ENCODE data around the gene DNAH8.
A peak's percentile ranks its signal among the peaks of the same experiment; 100 is the strongest.

The DNAH8 gene, protein sequence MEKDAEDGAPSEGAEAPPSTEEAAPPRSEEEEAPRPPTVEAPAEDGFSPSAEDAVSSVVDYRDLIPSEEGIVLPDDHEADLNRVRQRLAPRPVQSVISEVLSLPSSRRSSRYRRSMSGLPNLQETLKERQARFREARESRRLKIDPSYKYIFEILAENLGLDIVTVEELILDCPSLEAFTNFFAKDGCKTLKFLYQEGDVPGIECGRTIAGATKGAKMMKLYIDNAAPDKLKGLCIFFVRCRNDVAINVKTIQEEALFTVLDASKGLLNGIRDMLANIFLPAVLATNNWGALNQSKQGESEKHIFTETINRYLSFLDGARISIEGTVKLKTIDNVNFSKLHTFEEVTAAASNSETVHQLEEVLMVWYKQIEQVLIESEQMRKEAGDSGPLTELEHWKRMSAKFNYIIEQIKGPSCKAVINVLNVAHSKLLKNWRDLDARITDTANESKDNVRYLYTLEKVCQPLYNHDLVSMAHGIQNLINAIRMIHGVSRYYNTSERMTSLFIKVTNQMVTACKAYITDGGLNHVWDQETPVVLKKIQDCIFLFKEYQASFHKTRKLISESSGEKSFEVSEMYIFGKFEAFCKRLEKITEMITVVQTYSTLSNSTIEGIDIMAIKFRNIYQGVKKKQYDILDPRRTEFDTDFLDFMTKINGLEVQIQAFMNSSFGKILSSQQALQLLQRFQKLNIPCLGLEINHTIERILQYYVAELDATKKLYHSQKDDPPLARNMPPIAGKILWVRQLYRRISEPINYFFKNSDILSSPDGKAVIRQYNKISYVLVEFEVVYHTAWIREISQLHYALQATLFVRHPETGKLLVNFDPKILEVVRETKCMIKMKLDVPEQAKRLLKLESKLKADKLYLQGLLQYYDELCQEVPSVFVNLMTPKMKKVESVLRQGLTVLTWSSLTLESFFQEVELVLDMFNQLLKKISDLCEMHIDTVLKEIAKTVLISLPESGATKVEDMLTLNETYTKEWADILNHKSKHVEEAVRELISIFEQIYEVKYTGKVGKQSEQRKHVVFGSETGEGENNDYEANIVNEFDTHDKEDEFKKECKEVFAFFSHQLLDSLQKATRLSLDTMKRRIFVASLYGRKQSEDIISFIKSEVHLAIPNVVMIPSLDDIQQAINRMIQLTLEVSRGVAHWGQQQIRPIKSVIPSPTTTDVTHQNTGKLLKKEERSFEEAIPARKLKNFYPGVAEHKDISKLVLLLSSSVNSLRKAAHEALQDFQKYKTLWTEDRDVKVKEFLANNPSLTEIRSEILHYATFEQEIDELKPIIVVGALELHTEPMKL (N-terminal part only)

GRCh38 chr6:38715016-38715689 lies at the start of gene DNAH8:
DNAH8 (plus strand) TSS chr6:38715311; CDS start chr6:38722810, 7,499 bp downstream.
- peak; percentile 8 for DNase-seq (ENCODE audit: low read depth)

DNA sequence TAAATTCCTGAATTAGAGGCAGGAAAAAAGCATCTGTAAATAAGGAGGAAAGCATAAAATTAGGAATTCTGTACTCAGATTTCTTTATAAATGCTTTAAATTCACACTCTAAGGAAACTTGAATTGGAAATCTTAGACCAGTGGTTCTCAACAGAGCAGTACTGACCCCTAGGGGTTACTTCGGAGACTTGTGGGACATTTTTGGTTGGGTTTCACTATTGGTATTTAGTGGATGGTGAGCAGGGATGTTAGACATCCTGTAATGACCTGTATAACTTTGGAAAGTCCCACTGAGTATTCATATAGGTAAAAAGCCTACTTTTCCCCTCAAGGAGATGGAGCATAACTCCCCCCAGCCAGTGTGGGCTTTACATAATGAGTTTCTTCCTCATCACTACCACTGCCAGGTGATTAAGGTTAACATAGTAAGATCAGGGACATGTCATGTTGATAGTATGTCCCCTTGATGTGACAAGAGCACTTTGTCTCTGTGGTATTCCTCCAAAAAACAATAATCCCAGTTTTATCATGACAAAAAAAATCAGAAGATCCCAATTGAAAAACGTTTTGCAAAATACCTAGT lies 43.1 kb upstream of the DNAH8 start:
- peak; percentile 64 for DNase-seq (ENCODE audit: low read depth)

GRCh38 chr6:38673397-38674165 lies 41.5 kb upstream of the DNAH8 start:
- no peak for DNase-seq (ENCODE audit: low read depth)

GRCh38 chr6:38676236-38676973 lies 38.7 kb upstream of the DNAH8 start:
- no peak for DNase-seq (ENCODE audit: low read depth)

- DNase-seq (ENCODE audit: low read depth) = no peak
Observed at GRCh38 chr6:38676974-38677544, 38.1 kb upstream of the DNAH8 start.

DNA sequence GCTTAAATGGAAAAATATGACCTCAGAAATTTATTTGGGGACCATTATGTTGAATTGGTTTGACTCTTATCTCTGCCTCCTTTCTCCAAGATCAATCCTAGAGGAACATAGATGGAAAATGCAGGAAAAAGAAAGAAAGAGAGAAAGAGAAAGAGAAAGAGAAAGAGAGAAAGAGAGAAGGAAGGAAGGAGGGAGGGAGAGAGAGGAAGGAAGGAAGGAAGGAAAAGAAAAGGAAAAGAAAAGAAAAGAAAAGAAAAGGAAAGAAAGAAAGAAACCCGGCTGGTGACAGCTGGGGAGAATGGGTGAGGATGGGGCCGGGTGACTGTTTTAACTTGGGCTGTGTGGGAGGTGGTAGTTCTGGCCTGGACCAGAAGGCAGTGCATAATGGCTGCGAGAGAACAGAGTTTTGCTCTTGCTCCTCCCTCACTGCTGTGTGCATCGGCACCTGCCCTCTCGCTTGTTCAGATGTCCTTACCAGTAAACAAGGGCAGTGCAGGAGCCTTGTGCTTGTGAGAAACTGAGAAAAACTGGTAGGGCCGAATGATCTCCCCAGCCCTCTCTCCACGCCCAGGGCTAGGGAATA lies 36.8 kb upstream of the DNAH8 start:
- DNase-seq (ENCODE audit: low read depth) = no peak

- DNase-seq (ENCODE audit: low read depth) = no peak
Observed at GRCh38 chr6:38679668-38680067, 35.4 kb upstream of the DNAH8 start.

- DNase-seq (ENCODE audit: low read depth) = no peak
Observed at GRCh38 chr6:38681850-38682249, 33.3 kb upstream of the DNAH8 start.

GRCh38 chr6:38684237-38684636 lies 30.9 kb upstream of the DNAH8 start:
- DNase-seq (ENCODE audit: low read depth) = no peak

- DNase-seq (ENCODE audit: low read depth) = no peak
Observed at GRCh38 chr6:38684904-38685303, 30.2 kb upstream of the DNAH8 start.

GRCh38 chr6:38686270-38687042 lies 28.7 kb upstream of the DNAH8 start:
- DNase-seq (ENCODE audit: low read depth) = no peak

DNA sequence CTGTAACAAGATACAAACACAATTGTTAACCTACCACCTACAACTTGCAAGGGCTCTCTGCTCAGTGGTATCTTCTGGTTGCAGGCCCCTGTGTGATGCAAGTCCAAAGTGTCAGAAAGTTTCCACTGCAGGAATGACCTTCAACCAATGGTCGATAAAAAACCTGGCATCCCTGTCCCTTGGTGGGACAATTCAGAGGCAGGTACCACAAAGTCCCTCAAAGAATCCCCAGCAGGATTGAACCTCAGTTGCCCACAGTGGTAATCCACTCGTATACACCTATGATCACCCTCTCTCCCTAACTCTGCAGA lies 28.1 kb upstream of the DNAH8 start:
- DNase-seq (ENCODE audit: low read depth) = no peak

DNA sequence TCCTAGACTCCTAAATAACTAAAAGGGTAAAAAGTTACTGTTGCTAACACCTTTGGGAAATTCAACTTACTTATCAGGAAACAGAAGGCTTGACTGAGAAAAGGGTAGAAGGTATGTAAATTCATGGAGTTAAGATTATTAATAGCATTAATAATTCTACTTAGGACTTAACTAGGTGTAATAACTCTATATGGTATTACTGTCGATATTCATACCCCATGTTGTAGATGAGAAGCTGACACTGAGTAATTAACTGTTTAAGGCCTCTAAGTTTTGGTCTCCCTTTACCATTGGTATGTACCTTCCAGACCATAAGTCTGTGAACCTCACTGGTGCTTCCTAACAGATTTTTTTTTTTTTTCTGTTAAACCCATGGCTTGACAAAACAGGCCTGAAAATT lies 27.6 kb upstream of the DNAH8 start:
- no peak for DNase-seq (ENCODE audit: low read depth)

- DNase-seq (ENCODE audit: low read depth) = no peak
Observed at GRCh38 chr6:38688579-38689087, 26.5 kb upstream of the DNAH8 start.

GRCh38 chr6:38695227-38695900 lies 19.7 kb upstream of the DNAH8 start:
- DNase-seq (ENCODE audit: low read depth) = no peak

- no peak for DNase-seq (ENCODE audit: low read depth)
Observed at GRCh38 chr6:38695933-38696332, 19.2 kb upstream of the DNAH8 start.

DNA sequence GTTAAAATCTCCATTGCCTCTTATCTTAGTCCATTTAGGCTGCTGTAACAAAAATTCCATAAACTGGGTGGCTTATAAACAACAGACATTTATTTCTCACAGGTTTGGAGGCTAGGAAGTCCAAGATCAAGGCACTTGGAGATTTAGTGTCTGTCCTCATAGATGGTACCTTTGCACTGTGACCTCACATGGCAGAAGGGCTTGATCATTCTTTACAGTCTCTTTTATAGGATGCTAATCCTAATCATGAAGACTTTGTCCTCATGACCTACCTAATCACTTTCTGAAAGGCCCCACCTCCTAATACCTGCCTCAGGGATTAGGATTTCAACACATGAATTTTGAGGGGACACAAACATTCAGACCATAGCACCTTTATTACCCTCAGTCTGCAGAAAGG lies 18.8 kb upstream of the DNAH8 start:
- no peak for DNase-seq (ENCODE audit: low read depth)

DNA sequence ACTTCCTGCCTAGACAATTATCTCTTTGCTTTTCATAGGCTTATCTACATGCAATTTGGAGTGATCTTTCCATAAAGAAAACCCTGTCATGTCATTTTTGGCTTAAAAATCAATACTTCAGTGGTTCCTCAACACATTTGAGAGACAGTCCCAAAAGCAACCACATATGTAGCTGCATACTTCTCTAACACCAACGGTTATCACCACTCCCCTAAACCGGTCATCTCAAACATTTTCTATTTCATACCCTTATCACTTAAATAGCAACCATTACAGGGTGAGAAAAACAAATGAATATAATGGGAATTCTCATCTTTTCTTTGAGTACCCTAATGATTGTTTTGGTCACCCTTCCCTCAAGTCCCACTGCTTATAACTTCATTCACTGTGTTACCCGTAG lies 17.3 kb upstream of the DNAH8 start:
- no peak for DNase-seq (ENCODE audit: low read depth)
